ENCODE measurements around the gene SLC2A1.

DNA sequence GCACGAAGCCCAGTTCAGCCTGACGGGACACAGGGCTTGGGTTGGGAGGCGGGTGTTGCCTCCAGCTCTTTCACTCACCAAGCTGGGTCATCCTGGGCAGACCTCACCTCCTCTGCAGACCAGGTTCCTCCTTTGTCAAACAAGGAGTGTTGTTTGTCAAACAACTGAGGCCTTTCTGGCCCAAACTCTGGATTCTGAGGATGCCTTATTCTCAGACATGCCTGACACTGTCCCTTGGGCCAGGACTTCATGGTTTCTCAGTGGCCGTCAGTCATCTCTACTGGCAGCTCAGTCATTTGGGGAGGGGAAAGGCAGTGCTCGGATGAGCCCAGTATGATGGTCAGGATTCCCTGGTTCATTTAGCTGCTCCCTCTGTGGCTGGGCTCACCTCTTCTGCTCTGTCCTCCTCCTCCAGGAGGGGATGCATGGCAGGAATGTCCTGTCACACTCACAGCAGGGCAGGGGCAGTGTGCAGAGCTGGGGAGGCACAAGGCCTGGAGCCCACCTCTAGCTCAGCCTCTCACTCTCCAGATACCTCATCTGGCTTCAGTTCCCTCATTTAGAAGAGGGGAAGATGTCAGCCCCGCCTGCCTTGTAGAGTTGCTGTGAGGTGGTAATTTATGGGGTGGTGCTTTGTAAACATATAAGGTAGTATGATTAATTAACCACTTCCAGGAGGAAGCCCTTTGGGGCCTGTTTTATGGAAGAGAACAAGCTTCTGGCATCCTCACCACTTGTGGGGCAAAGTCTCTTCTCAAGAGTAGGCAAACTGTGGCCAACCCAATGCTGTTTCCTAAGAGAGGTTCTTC is 20.6 kb downstream of the SLC2A1 start:
- TF ChIP-seq, protein P1, sequence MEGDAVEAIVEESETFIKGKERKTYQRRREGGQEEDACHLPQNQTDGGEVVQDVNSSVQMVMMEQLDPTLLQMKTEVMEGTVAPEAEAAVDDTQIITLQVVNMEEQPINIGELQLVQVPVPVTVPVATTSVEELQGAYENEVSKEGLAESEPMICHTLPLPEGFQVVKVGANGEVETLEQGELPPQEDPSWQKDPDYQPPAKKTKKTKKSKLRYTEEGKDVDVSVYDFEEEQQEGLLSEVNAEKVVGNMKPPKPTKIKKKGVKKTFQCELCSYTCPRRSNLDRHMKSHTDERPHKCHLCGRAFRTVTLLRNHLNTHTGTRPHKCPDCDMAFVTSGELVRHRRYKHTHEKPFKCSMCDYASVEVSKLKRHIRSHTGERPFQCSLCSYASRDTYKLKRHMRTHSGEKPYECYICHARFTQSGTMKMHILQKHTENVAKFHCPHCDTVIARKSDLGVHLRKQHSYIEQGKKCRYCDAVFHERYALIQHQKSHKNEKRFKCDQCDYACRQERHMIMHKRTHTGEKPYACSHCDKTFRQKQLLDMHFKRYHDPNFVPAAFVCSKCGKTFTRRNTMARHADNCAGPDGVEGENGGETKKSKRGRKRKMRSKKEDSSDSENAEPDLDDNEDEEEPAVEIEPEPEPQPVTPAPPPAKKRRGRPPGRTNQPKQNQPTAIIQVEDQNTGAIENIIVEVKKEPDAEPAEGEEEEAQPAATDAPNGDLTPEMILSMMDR (IDR thresholded peaks at IDR 0.05): no peak
- no peak for TF ChIP-seq POLR2A (IDR thresholded peaks at IDR 0.05)
